ENCODE measurements around the gene IL1B.

The IL1B gene

GRCh38 chr2:112828251-112828691 lies 8.3 kb downstream of the IL1B start:
- no peak for DNase-seq

GRCh38 chr2:112827604-112828185 lies 8.9 kb downstream of the IL1B start:
- DNase-seq: no peak

- DNase-seq: no peak
Observed at GRCh38 chr2:112827009-112827408, 9.6 kb downstream of the IL1B start.

- no peak for DNase-seq
Observed at GRCh38 chr2:112825706-112826105, 10.9 kb downstream of the IL1B start.

- DNase-seq: no peak
Observed at GRCh38 chr2:112824694-112825085, 11.9 kb downstream of the IL1B start.

GRCh38 chr2:112821682-112822081 lies 14.9 kb downstream of the IL1B start:
- peak; percentile 3 for DNase-seq

GRCh38 chr2:112821142-112821541 lies 15.4 kb downstream of the IL1B start:
- DNase-seq: no peak

- no peak for DNase-seq
Observed at GRCh38 chr2:112820343-112820742, 16.2 kb downstream of the IL1B start.

GRCh38 chr2:112819081-112819480 lies 17.5 kb downstream of the IL1B start:
- DNase-seq: no peak

- DNase-seq: no peak
Observed at GRCh38 chr2:112818094-112818902, 18.3 kb downstream of the IL1B start.

- no peak for DNase-seq
Observed at GRCh38 chr2:112817082-112817689, 19.4 kb downstream of the IL1B start.

GRCh38 chr2:112814278-112814677 lies 22.3 kb downstream of the IL1B start:
- no peak for DNase-seq

GRCh38 chr2:112813280-112813966 lies 23.2 kb downstream of the IL1B start:
- DNase-seq: no peak

GRCh38 chr2:112812318-112813267 lies 24.0 kb downstream of the IL1B start:
- DNase-seq: no peak

GRCh38 chr2:112811841-112812306 lies 24.7 kb downstream of the IL1B start:
- no peak for DNase-seq

- no peak for DNase-seq
Observed at GRCh38 chr2:112811276-112811831, 25.2 kb downstream of the IL1B start.

- no peak for DNase-seq
Observed at GRCh38 chr2:112809112-112809511, 27.5 kb downstream of the IL1B start.

GRCh38 chr2:112807233-112807807 lies 29.3 kb downstream of the IL1B start:
- DNase-seq: no peak

- DNase-seq: no peak
Observed at GRCh38 chr2:112805542-112805941, 31.0 kb downstream of the IL1B start.

- DNase-seq: no peak
Observed at GRCh38 chr2:112803691-112804521, 32.7 kb downstream of the IL1B start.
